Dendritic cell treated with granulocyte-macrophage colony-stimulating factor and Interleukin-4, amounts not matched to agents 40 ng/mL and 50 ng/mL, for 4 days (primary cell): ENCODE results near the gene VAMP8.
"Not testable (repeated sequence)": the region's sequence is repeated elsewhere in the genome, so short reads cannot be mapped to it uniquely, and the experiment has no call there.

Source experiments
- H3K27ac Mint-ChIP-seq: one replicate; pipeline ENCODE4 v1.8.0; 2022; ENCODE audit warnings: mild to moderate bottlenecking, mixed read lengths
- H3K27me3 Mint-ChIP-seq: one replicate; pipeline ENCODE4 v1.8.0; 2022; ENCODE audit warnings: mild to moderate bottlenecking, mixed read lengths
- H3K36me3 Mint-ChIP-seq: one replicate; pipeline ENCODE4 v1.8.0; 2022; ENCODE audit warnings: low read depth, mixed read lengths
- H3K4me1 Mint-ChIP-seq: one replicate; pipeline ENCODE4 v1.8.0; 2022; ENCODE audit warnings: low read depth, mixed read lengths
- H3K4me3 Mint-ChIP-seq: one replicate; pipeline ENCODE4 v1.8.0; 2022; ENCODE audit warnings: mild to moderate bottlenecking, moderate library complexity, mixed read lengths
- H3K9me3 Mint-ChIP-seq: one replicate; pipeline ENCODE4 v1.8.0; 2022; ENCODE audit warnings: mixed read lengths
- intact Hi-C: fragments of 100-400 bp; cut with micrococcal nuclease; formaldehyde crosslinking; loops from one replicate; pipeline ENCODE4 v1.15.0; 2022

VAMP8 gene

GRCh38 chr2:85541262-85541661, 36.1 kb upstream of the VAMP8 start:
- peaks cover 91% of the 10 kb centered on the region for H3K36me3 Mint-ChIP-seq
- peak overlapping the region; percentile 96 for H3K4me3 Mint-ChIP-seq
- H3K9me3 Mint-ChIP-seq: no peaks in the 10 kb centered on the region
- H3K27ac Mint-ChIP-seq: no peak overlapping the region
- H3K4me1 Mint-ChIP-seq: peaks cover 41% of the 10 kb centered on the region
- intact Hi-C loops: no loop called here
- no peaks in the 10 kb centered on the region for H3K27me3 Mint-ChIP-seq

- peaks cover 95% of the 10 kb centered on the region for H3K36me3 Mint-ChIP-seq
- peaks cover 37% of the 10 kb centered on the region for H3K4me1 Mint-ChIP-seq
- intact Hi-C loops: no loop called here
- peak overlapping the region; percentile 61 for H3K27ac Mint-ChIP-seq
- no peaks in the 10 kb centered on the region for H3K9me3 Mint-ChIP-seq
- peak overlapping the region; percentile 96 for H3K4me3 Mint-ChIP-seq
- no peaks in the 10 kb centered on the region for H3K27me3 Mint-ChIP-seq
Observed at GRCh38 chr2:85541753-85542457, 35.5 kb upstream of the VAMP8 start.

- peaks cover 96% of the 10 kb centered on the region for H3K36me3 Mint-ChIP-seq
- H3K27ac Mint-ChIP-seq: peak overlapping the region; percentile 61
- H3K27me3 Mint-ChIP-seq: no peaks in the 10 kb centered on the region
- H3K4me3 Mint-ChIP-seq: peak overlapping the region; percentile 96
- H3K9me3 Mint-ChIP-seq: no peaks in the 10 kb centered on the region
- intact Hi-C loops: no loop called here
- peaks cover 35% of the 10 kb centered on the region for H3K4me1 Mint-ChIP-seq
Observed at GRCh38 chr2:85542777-85543176, 34.6 kb upstream of the VAMP8 start.

DNA sequence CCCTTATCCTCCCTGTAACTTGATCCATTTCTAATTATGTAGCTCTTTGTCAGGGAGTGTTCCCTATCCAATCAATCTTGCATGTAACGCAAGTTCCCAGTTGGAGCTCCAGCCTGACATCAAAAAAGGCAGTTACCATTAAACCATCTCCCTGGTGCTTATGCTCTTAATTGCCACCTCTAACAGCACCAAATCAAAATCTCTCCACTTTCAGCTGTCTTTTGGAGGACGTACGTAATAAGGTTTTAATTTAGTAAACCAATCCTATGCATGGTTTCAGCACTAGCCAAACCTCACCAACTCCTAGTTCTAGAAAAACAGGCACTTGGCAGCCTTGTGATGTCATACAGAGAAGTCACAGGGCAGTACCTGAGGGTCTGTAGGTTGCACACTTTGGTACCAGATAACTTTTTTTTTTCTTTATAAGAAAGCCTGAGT, 33.1 kb upstream of the VAMP8 start:
- peak overlapping the region; percentile 59 for H3K27ac Mint-ChIP-seq
- intact Hi-C loops: not testable (repeated sequence)

GRCh38 chr2:85544915-85545779, 32.2 kb upstream of the VAMP8 start:
- intact Hi-C loops, H3K27me3 Mint-ChIP-seq, H3K9me3 Mint-ChIP-seq, H3K4me3 Mint-ChIP-seq: not testable (repeated sequence)
- peak overlapping the region; percentile 50 for H3K27ac Mint-ChIP-seq
- peaks cover 52% of the 10 kb centered on the region for H3K4me1 Mint-ChIP-seq
- H3K36me3 Mint-ChIP-seq: peaks cover 88% of the 10 kb centered on the region

More for the DNA sequence above, 33.1 kb upstream of the VAMP8 start:
- not testable (repeated sequence) for H3K9me3 Mint-ChIP-seq, H3K27me3 Mint-ChIP-seq
- Mint-ChIP-seq H3K36me3 (peaks cover 88% of the 10 kb centered on the region), H3K4me1 (peaks cover 43% of the 10 kb centered on the region), H3K4me3 (peak overlapping the region; percentile 34)

- Mint-ChIP-seq H3K36me3 (peaks cover 88% of the 10 kb centered on the region), H3K9me3 (no peaks in the 10 kb centered on the region), H3K4me1 (peaks cover 59% of the 10 kb centered on the region), H3K27me3 (no peaks in the 10 kb centered on the region), H3K4me3 (no peak overlapping the region), H3K27ac (no peak overlapping the region)
- intact Hi-C loops: no loop called here
Observed at GRCh38 chr2:85545780-85546240, 31.6 kb upstream of the VAMP8 start.

DNA sequence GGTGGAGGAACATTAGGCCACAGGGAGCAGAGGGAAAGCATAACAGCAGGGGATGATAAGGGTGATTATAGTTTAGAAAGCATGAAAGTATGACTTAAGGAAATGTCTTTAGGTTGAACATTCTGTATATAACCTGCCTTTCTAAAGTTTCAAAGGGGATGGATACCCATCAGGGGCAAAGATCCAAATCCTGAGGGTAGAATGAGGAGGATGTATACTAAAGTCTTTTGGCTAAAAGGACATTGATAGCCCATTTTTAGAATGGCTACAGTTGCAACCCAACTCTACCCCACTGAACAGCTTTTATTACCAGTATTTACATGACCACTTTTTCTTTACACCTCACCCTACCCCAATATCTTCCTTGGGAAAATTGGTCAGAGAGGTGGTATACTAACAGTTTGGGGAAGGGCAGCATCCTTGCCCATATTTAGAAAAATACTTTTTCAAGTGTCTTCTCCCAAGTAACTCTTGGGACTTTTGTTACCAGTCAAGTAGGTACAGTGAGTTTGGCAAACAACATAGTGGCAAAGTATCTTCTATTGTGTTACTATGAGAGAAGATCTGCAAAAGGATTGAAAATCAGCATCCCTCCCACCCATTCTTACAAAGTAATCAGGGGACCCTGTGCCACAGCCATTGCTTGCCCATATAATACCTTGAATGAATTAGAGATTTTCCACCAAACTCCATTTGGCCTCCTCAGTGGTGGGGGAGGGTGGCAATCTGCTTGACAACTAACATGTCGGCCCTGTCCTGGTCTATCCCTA, 30.1 kb upstream of the VAMP8 start:
- peak overlapping the region; percentile 25 for H3K27ac Mint-ChIP-seq
- peaks cover 88% of the 10 kb centered on the region for H3K36me3 Mint-ChIP-seq
- H3K9me3 Mint-ChIP-seq: no peaks in the 10 kb centered on the region
- intact Hi-C loops: no loop called here
- H3K27me3 Mint-ChIP-seq: no peaks in the 10 kb centered on the region
- H3K4me1 Mint-ChIP-seq: peaks cover 63% of the 10 kb centered on the region
- no peak overlapping the region for H3K4me3 Mint-ChIP-seq

DNA sequence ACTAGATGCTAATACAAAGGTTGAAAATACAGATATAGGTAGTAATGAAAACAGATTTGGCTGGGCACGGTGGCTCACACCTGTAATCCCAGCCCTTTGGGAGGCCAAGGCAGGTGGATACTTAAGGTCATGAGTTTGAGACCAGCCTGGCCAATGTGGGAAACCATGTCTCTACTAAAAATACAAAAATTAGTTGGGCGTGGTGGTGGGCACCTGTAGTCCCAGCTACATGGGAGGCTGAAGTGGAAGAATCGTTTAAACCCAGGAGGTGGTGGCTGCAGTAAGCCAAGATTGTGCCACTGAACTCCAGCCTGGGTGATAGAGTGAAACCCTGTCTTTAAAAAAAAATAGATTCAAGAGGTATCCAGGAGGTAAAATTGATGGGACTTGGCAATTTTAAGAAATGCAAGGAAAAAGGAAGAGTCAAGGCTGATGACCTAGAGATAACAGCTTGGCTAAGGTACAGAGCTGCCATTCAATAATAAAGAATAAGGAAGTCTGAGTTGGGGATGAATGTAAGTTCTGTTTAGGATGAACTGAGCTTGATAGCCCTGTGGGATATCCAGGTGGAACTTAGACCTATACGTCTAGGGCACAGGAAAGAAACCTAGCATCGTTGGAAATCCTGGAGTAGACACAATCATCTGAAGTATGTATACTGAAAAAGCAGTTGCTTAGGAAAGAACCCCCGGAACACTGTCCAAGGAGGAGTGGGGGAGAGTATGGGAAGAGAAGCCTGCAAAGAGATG, 29.4 kb upstream of the VAMP8 start:
- H3K27ac Mint-ChIP-seq: peak overlapping the region; percentile 25
- H3K4me3 Mint-ChIP-seq: no peak overlapping the region
- intact Hi-C loops: no loop called here
- peaks cover 57% of the 10 kb centered on the region for H3K4me1 Mint-ChIP-seq
- H3K36me3 Mint-ChIP-seq: peaks cover 88% of the 10 kb centered on the region
- no peaks in the 10 kb centered on the region for H3K27me3 Mint-ChIP-seq
- H3K9me3 Mint-ChIP-seq: no peaks in the 10 kb centered on the region

DNA sequence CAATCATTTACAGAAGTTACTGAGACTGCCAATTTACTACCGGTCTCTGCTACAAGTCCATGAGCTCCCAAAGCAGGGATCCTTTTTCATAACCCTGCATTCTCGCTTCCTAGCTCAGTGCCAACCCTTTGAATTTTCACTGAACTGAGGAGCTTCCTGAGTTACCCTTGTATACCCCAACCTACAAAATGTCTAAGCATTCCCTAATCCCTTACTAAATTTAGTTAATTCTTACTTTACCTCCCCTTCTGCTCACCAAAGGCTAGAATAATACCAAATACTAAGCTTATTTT, 28.8 kb upstream of the VAMP8 start:
- Mint-ChIP-seq H3K27ac (peak overlapping the region; percentile 25), H3K4me3 (no peak overlapping the region), H3K9me3 (no peaks in the 10 kb centered on the region), H3K36me3 (peaks cover 88% of the 10 kb centered on the region), H3K27me3 (no peaks in the 10 kb centered on the region), H3K4me1 (peaks cover 52% of the 10 kb centered on the region)
- intact Hi-C loops: no loop called here

- intact Hi-C loops: no loop called here
- H3K36me3 Mint-ChIP-seq: peaks cover 88% of the 10 kb centered on the region
- no peak overlapping the region for H3K4me3 Mint-ChIP-seq
- no peak overlapping the region for H3K27ac Mint-ChIP-seq
- H3K27me3 Mint-ChIP-seq: no peaks in the 10 kb centered on the region
- H3K4me1 Mint-ChIP-seq: peaks cover 49% of the 10 kb centered on the region
- no peaks in the 10 kb centered on the region for H3K9me3 Mint-ChIP-seq
Observed at GRCh38 chr2:85549095-85549494, 28.3 kb upstream of the VAMP8 start.

DNA sequence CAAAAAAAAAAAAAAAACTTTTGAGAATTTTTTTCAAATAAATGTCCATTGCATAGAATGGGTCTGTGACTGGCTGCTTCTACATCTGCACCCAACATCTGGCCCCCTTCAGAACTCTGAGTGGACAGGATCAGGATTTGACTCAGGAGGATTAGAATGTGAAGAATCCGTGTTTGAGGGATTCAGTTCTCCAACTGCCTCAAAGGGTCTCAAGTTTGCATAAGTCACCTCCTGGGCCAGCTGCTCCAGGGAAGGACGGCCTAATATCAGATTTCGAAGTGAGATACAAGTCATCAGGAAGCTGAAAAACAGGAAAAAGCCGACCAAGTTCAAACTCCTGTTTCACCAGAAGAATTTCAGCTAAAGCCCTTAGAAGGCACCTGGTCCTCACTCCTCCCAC, 27.6 kb upstream of the VAMP8 start:
- H3K27me3 Mint-ChIP-seq: no peaks in the 10 kb centered on the region
- no peak overlapping the region for H3K4me3 Mint-ChIP-seq
- peaks cover 88% of the 10 kb centered on the region for H3K36me3 Mint-ChIP-seq
- peak overlapping the region; percentile 70 for H3K27ac Mint-ChIP-seq
- H3K9me3 Mint-ChIP-seq: no peaks in the 10 kb centered on the region
- H3K4me1 Mint-ChIP-seq: peaks cover 45% of the 10 kb centered on the region
- intact Hi-C loops: no loop called here

DNA sequence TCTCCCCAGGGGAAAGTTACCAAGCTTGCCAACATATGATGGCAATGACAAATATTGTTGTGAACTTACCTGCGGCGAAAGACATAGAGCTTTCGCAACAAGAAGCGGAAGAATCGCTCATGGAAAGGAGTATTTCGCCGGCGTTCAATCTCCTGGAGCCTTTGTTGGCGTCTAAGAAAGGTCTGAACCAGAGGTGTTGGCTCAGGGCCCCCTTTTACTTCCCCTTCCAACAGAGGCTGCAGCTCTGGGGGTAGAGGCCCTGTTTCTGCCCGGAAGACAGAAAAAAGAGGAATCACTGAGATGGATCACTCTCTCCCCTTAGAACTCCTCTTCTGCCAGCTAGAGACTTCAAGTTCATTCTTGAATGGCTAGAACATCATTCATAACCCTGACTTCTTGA, 26.9 kb upstream of the VAMP8 start:
- peaks cover 45% of the 10 kb centered on the region for H3K4me1 Mint-ChIP-seq
- H3K4me3 Mint-ChIP-seq: no peak overlapping the region
- intact Hi-C loops: no loop called here
- peak overlapping the region; percentile 70 for H3K27ac Mint-ChIP-seq
- H3K9me3 Mint-ChIP-seq: no peaks in the 10 kb centered on the region
- no peaks in the 10 kb centered on the region for H3K27me3 Mint-ChIP-seq
- peaks cover 88% of the 10 kb centered on the region for H3K36me3 Mint-ChIP-seq
